PC-9 (cell line): ENCODE results near the gene SLC27A6. TPM values are rescaled to one million over a fixed set of nuclear protein-coding genes. Genes with fewer than 3 reads are reported as not detected.

ENCODE experiments used
- BruUV-seq: library from RNA; stranded (reverse); fragments of 400-500 nt; replicated peaks from 2 replicates; lab custom pipeline; 2021; lab: Mats Ljungman, UMichigan
- CTCF ChIA-PET: fragments of 300-600 bp; sonication (Branson Sonifier 250); formaldehyde crosslinking; loops from one replicate; lab custom pipeline; 2022; ENCODE audit warnings: antibody characterized with exemption; lab: Charles Lee
- POLR2A ChIA-PET: fragments of 300-600 bp; sonication (Branson Sonifier 250); formaldehyde crosslinking; loops from one replicate; lab custom pipeline; 2022; ENCODE audit warnings: antibody characterized with exemption; ENCODE audit not compliant: unreplicated experiment; lab: Charles Lee
- DNase-seq, 2 experiments: peaks; one replicate each; pipeline versions ENCODE4 v3.0.0 to v3.0.0-alpha.2; 2015 to 2022; ENCODE audit warnings: mixed read lengths in 1 of 2
- H2AFZ ChIP-seq: fragments of 200-600 bp; sonication (generic); 2 replicates; pipeline ENCODE4 v1.8.1; 2017; ENCODE audit warnings: antibody characterized with exemption
- H3F3A ChIP-seq: fragments of 200-600 bp; sonication (generic); 2 replicates; pipeline ENCODE4 v1.8.1; 2017; ENCODE audit warnings: antibody characterized with exemption, mild to moderate bottlenecking, low read depth; ENCODE audit not compliant: insufficient read depth
- H3K27ac ChIP-seq: fragments of 200-600 bp; sonication (generic); 2 replicates; pipeline ENCODE4 v1.6.1; 2016; ENCODE audit warnings: mixed run types
- H3K27me3 ChIP-seq: fragments of 200-600 bp; sonication (generic); 2 replicates; pipeline ENCODE4 v1.6.1; 2016; ENCODE audit warnings: low read depth, mixed run types; ENCODE audit not compliant: insufficient read depth
- H3K36me3 ChIP-seq: fragments of 200-600 bp; sonication (generic); 2 replicates; pipeline ENCODE4 v1.6.1; 2016; ENCODE audit warnings: low read depth, mixed run types
- H3K4me1 ChIP-seq: fragments of 200-600 bp; sonication (generic); replicated peaks from 2 replicates; pipeline ENCODE4 v1.6.1; 2016; ENCODE audit warnings: mixed run types; ENCODE audit not compliant: insufficient read depth
- H3K4me2 ChIP-seq: fragments of 200-600 bp; sonication (generic); 2 replicates; pipeline ENCODE4 v1.6.1; 2017; ENCODE audit warnings: mixed run types
- H3K4me3 ChIP-seq: fragments of 200-600 bp; sonication (generic); 2 replicates; pipeline ENCODE4 v1.6.1; 2016; ENCODE audit warnings: mixed run types
- H3K79me2 ChIP-seq: fragments of 200-600 bp; sonication (generic); 2 replicates; pipeline ENCODE4 v1.6.1; 2017; ENCODE audit warnings: low read depth, mixed run types
- H3K9me2 ChIP-seq: fragments of 200-600 bp; sonication (generic); 2 replicates; pipeline ENCODE4 v1.8.1; 2017; ENCODE audit warnings: mild to moderate bottlenecking; ENCODE audit not compliant: insufficient read depth
- H3K9me3 ChIP-seq: fragments of 200-600 bp; sonication (generic); 2 replicates; pipeline ENCODE4 v1.8.1; 2016; ENCODE audit warnings: low read depth; ENCODE audit not compliant: insufficient read depth
- H4K20me1 ChIP-seq: fragments of 200-600 bp; sonication (generic); 2 replicates; pipeline ENCODE4 v1.8.1; 2017; ENCODE audit not compliant: insufficient read depth
- CTCF ChIP-seq: fragments of 200-600 bp; sonication (generic); conservative IDR thresholded peaks from 2 replicates; pipeline ENCODE4 v1.6.1; 2017; ENCODE audit warnings: mixed run types, antibody characterized with exemption, mild to moderate bottlenecking, moderate library complexity
- EZH2 ChIP-seq: fragments of 200-600 bp; sonication (generic); IDR thresholded peaks from 2 replicates; pipeline ENCODE4 v1.8.0; 2017; ENCODE audit warnings: antibody characterized with exemption, low read depth
- intact Hi-C: fragments of 100-400 bp; cut with micrococcal nuclease; formaldehyde crosslinking; loops from one replicate; pipeline ENCODE4 v1.10.0; 2022; ENCODE audit not compliant: unreplicated experiment
- total RNA-seq: library from RNA; stranded (reverse); gene quantifications from 2 replicates; pipeline ENCODE4 v1.2.3, GENCODE V29; 2021

Gene SLC27A6
- total RNA-seq, 1 experiment from 2014 or later, result not detected

DNA sequence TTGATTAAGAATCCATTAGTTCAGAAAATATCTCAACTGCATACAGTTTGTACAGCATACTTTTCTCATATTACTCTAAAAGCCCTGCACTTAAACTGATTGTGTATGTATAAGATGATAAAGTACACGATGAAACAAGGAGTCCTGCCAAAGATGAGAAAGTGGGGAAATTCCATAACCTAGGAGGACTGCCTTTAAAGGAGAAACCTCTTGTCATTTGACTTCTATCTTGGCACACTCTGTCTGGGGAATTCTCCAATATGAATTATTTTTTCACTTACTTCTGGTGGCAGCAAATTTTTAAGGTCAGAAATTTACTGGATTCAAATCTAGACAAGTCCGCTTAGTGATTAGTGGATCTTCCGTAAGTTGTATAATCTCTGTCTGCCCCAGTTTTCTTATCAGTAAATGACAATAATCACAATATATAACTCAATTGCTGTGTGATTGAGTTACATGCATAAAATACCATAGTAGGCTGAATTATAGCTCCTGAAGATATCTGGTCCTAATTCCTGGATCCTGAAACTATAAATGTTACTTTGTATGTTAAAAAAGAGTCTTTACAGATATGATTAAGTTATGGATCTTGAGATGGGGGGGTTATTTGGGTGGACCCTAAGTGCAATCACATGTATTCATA lies 112.3 kb downstream of the SLC27A6 start:
- H3K9me3 ChIP-seq, result no peaks in the 10 kb centered on the region
- H2AFZ ChIP-seq, result no peak overlapping the region
- H3K27ac ChIP-seq, result no peak overlapping the region
- DNase-seq, result no peak
- no peaks in the 10 kb centered on the region for H3K4me1 ChIP-seq
- no peak overlapping the region for H3K4me2 ChIP-seq
- POLR2A ChIA-PET, result no interaction called here
- no peaks in the 10 kb centered on the region for H3K79me2 ChIP-seq
- no peak for TF ChIP-seq CTCF
- no peak for TF ChIP-seq EZH2
- no peaks in the 10 kb centered on the region for H3K9me2 ChIP-seq
- H3K4me3 ChIP-seq, result no peak overlapping the region
- CTCF ChIA-PET, result no interaction called here
- H3K27me3 ChIP-seq, result no peaks in the 10 kb centered on the region
- H4K20me1 ChIP-seq, result no peaks in the 10 kb centered on the region
- no peaks in the 10 kb centered on the region for H3K36me3 ChIP-seq
- no TSS peak for BruUV-seq
- intact Hi-C loops, result no loop called here
- H3F3A ChIP-seq, result no peaks in the 10 kb centered on the region

DNA sequence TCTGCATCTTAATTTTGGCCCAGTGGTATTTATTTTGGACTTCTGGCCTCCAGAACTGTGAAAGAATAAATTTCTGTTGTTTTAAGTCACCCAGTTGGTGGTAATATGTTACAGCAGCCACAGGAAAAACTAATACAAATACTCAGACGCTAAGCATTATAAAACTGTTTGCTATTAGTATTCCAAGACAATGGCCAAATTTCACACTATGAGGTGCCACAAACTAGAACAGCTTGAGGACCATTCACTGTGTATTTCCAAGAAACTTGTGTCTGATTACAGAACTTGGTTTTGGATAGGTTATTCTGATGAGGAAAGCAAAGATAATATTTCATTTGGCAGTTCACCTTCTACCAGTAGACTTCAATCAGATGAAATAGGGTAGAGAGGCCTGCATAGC lies 113.0 kb downstream of the SLC27A6 start:
- BruUV-seq, result no TSS peak
- H3K4me1 ChIP-seq, result no peaks in the 10 kb centered on the region
- H3K27me3 ChIP-seq, result no peaks in the 10 kb centered on the region
- H3K9me2 ChIP-seq, result no peaks in the 10 kb centered on the region
- POLR2A ChIA-PET, result no interaction called here
- H3K36me3 ChIP-seq, result no peaks in the 10 kb centered on the region
- H3K4me2 ChIP-seq, result no peak overlapping the region
- H3F3A ChIP-seq, result no peaks in the 10 kb centered on the region
- no peaks in the 10 kb centered on the region for H3K79me2 ChIP-seq
- H4K20me1 ChIP-seq, result no peaks in the 10 kb centered on the region
- H3K4me3 ChIP-seq, result no peak overlapping the region
- no peak overlapping the region for H2AFZ ChIP-seq
- CTCF ChIA-PET, result no interaction called here
- H3K27ac ChIP-seq, result no peak overlapping the region
- no peak for DNase-seq
- no peaks in the 10 kb centered on the region for H3K9me3 ChIP-seq
- intact Hi-C loops, result no loop called here
- TF ChIP-seq CTCF, result no peak
- TF ChIP-seq EZH2, result no peak

- BruUV-seq, result no TSS peak
- H3K4me2 ChIP-seq, result no peak overlapping the region
- no peaks in the 10 kb centered on the region for H3K27me3 ChIP-seq
- POLR2A ChIA-PET, result no interaction called here
- H3K4me3 ChIP-seq, result no peak overlapping the region
- no peak for TF ChIP-seq EZH2
- no peak for TF ChIP-seq CTCF
- H4K20me1 ChIP-seq, result no peaks in the 10 kb centered on the region
- no peak overlapping the region for H2AFZ ChIP-seq
- no peaks in the 10 kb centered on the region for H3K9me2 ChIP-seq
- intact Hi-C loops, result no loop called here
- no peak for DNase-seq
- CTCF ChIA-PET, result no interaction called here
- no peaks in the 10 kb centered on the region for H3K79me2 ChIP-seq
- H3K27ac ChIP-seq, result no peak overlapping the region
- no peaks in the 10 kb centered on the region for H3K36me3 ChIP-seq
- no peaks in the 10 kb centered on the region for H3K4me1 ChIP-seq
- no peaks in the 10 kb centered on the region for H3F3A ChIP-seq
- no peaks in the 10 kb centered on the region for H3K9me3 ChIP-seq
Observed at GRCh38 chr5:129078660-129079059, 113.4 kb downstream of the SLC27A6 start.
